RKO (cell line): ENCODE measurements around the gene RNF112.
"Not testable (repeated sequence)": the region's sequence is repeated elsewhere in the genome, so short reads cannot be mapped to it uniquely, and the experiment has no call there.

Experiments used
- DNase-seq: peaks from one replicate; pipeline ENCODE4 v3.0.0-alpha.2; 2016; ENCODE audit warnings: low spot score

Gene RNF112

GRCh38 chr17:19414396-19415280, 3.6 kb downstream of the RNF112 start:
- DNase-seq: no peak

GRCh38 chr17:19415311-19415710, 4.3 kb downstream of the RNF112 start:
- DNase-seq: no peak

GRCh38 chr17:19415806-19416775, 5.1 kb downstream of the RNF112 start:
- DNase-seq: no peak

- no peak for DNase-seq
These were observed 6.6 kb downstream of the RNF112 start for GRCh38 chr17:19417611-19418010.

- DNase-seq: peak; percentile 18
These were observed 7.4 kb downstream of the RNF112 start for GRCh38 chr17:19418251-19418992.

GRCh38 chr17:19421219-19421618, 10.2 kb downstream of the RNF112 start:
- DNase-seq: no peak

GRCh38 chr17:19421926-19422325, 10.9 kb downstream of the RNF112 start:
- DNase-seq: no peak

GRCh38 chr17:19424934-19425868, 14.2 kb downstream of the RNF112 start:
- DNase-seq: no peak

- DNase-seq: no peak
These were observed 15.6 kb downstream of the RNF112 start for GRCh38 chr17:19426631-19427030.

- DNase-seq: no peak
These were observed 20.7 kb downstream of the RNF112 start for GRCh38 chr17:19431691-19432090.

GRCh38 chr17:19433255-19433654, 22.2 kb downstream of the RNF112 start:
- no peak for DNase-seq

GRCh38 chr17:19433727-19434340, 22.8 kb downstream of the RNF112 start:
- DNase-seq: no peak

GRCh38 chr17:19440421-19440820, 29.4 kb downstream of the RNF112 start:
- no peak for DNase-seq

GRCh38 chr17:19441288-19441687, 30.3 kb downstream of the RNF112 start:
- DNase-seq: not testable (repeated sequence)

- no peak for DNase-seq
These were observed 31.7 kb downstream of the RNF112 start for GRCh38 chr17:19442731-19443130.

- no peak for DNase-seq
These were observed 32.1 kb downstream of the RNF112 start for GRCh38 chr17:19443148-19443547.

GRCh38 chr17:19445105-19445504, 34.1 kb downstream of the RNF112 start:
- DNase-seq: no peak

- not testable (repeated sequence) for DNase-seq
These were observed 35.5 kb downstream of the RNF112 start for GRCh38 chr17:19446577-19446976.

- DNase-seq: peak; percentile 70
These were observed 36.1 kb downstream of the RNF112 start for GRCh38 chr17:19447085-19447583.
